Hepatocyte (in vitro differentiated cells): ENCODE results near the gene CRHR1.

Source experiments
- CTCF ChIP-seq: fragments of 200-600 bp; sonication (generic); IDR thresholded peaks from 2 replicates; pipeline ENCODE4 v1.5.1; 2016; ENCODE audit warnings: antibody characterized with exemption, mild to moderate bottlenecking; ENCODE audit not compliant: poor library complexity
- EZH2 ChIP-seq: fragments of 200-600 bp; sonication (generic); IDR thresholded peaks from 2 replicates; pipeline ENCODE4 v1.6.1; 2016; ENCODE audit warnings: antibody characterized with exemption, mild to moderate bottlenecking, borderline replicate concordance

DNA sequence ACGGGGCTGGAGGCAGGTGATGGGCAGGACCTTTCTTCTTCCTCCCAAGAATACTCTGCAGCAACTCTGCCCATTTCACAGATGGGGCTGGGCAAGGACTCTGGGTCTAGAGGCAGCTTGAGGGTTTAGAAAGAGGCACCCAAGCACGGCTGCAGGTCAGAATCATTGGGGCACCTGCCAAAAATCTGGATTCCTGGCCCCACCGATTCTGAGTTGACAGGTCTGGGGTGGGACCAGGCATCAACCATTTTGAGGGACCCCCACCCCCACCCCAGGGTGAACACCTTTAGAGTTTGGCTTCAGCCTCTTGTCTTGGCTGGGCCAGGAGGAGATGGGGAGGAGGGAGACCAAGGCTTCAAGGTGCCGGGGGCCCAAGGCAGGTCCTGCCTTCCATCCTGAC is 65.9 kb downstream of the CRHR1 start:
- no peak for TF ChIP-seq EZH2
- no peak for TF ChIP-seq CTCF
